GM19239 (cell line): ENCODE data around the gene C1orf210.

Experiments used
- DNase-seq: peaks from one replicate; pipeline ENCODE4 v3.0.0; 2011; ENCODE audit warnings: low spot score; ENCODE audit not compliant: insufficient read length
- FAIRE-seq: peaks from 2 replicates; lab custom pipeline; 2011; peaks lifted over from hg19 to GRCh38; lab: Jason Lieb, UNC

Gene C1orf210

DNA sequence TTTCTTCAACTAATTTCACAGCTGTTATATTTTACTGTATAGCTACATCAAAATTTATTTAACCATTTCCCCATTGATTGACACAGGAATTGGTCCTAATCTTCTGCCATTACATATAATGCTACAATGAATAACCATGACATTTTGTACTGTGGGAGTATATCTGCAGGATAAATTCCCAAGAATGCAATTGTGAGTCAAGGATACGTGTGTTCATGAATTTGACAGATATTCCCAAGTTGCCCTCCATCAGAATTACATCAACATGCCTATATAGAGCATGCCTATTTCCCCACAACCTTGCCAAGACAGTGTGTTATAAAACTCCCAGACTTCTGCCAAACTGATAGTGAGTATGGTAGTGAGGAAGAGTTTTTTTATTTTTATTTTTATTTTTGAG lies 12.7 kb upstream of the C1orf210 start:
- no peak for FAIRE-seq
- DNase-seq = no peak

GRCh38 chr1:43296207-43296606 lies 10.8 kb upstream of the C1orf210 start:
- FAIRE-seq = no peak
- DNase-seq = no peak

GRCh38 chr1:43294761-43295160 lies 9.4 kb upstream of the C1orf210 start:
- FAIRE-seq = no peak
- DNase-seq = no peak

DNA sequence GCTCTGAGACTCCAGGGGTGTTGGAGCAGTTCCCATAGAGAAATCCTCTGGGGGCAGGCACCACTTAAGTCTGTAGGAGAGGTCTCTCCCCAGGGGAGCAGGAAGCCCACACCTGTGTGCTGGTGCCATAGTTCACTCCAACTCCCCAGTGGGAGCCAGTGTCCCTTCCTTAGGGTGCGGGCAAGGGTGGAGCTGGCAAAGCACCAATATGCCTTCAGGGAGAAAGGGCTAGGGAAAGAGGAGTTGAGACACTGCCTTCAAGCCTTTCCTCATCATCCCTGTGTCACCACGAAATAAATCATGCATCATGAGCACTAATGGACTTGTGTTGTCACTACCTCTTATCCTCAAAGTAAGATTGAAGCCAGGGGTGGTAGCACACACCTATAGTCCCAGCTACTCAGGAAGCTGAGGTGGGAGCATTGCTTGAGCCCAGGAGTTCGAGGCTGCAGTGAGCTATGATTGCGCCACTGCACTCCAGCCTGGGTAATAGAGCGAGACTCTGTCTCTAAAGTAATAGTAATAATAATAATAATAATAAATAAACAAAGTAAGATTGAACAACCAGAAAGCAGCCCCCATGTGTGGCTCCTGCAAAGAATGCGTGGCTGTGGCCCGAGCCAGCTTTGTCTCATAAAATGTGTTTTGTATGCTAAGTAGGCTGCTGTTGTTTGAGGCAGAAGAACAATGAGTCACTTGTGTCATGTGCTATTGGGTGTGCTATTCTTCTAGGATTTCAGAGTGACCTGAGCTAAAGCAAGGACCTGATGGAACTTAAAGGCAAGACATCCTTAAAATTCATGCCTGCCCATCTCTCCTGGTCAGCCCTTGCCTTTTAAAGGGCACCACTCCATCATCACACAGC lies 8.7 kb upstream of the C1orf210 start:
- DNase-seq (no peak), FAIRE-seq (no peak)

- FAIRE-seq = no peak
Observed at GRCh38 chr1:43293176-43293575, 7.8 kb upstream of the C1orf210 start.

DNA sequence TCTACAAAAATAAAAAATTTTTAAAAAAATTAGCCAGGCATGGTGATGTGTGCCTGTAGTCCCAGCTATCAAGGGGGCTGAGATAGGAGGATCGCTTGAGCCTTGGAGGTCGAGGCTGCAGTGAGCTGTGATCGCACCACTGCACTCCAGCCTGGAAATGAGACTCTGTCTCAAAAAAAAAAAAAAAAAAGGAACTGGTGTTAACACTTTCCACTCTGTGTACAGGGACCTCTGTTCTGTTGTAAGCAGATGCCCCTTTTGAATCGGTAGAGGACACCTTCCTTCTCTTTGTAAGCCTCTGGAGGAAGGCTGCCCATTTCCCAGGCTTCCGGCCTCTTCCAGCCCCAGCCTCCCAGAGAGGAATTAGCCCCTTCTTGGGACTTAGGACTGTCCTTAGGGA lies 7.3 kb upstream of the C1orf210 start:
- DNase-seq = no peak
- no peak for FAIRE-seq

More at GRCh38 chr1:43293176-43293575, 7.8 kb upstream of the C1orf210 start:
- DNase-seq = no peak

- FAIRE-seq (no peak), DNase-seq (no peak)
Observed at GRCh38 chr1:43292216-43292615, 6.8 kb upstream of the C1orf210 start.

DNA sequence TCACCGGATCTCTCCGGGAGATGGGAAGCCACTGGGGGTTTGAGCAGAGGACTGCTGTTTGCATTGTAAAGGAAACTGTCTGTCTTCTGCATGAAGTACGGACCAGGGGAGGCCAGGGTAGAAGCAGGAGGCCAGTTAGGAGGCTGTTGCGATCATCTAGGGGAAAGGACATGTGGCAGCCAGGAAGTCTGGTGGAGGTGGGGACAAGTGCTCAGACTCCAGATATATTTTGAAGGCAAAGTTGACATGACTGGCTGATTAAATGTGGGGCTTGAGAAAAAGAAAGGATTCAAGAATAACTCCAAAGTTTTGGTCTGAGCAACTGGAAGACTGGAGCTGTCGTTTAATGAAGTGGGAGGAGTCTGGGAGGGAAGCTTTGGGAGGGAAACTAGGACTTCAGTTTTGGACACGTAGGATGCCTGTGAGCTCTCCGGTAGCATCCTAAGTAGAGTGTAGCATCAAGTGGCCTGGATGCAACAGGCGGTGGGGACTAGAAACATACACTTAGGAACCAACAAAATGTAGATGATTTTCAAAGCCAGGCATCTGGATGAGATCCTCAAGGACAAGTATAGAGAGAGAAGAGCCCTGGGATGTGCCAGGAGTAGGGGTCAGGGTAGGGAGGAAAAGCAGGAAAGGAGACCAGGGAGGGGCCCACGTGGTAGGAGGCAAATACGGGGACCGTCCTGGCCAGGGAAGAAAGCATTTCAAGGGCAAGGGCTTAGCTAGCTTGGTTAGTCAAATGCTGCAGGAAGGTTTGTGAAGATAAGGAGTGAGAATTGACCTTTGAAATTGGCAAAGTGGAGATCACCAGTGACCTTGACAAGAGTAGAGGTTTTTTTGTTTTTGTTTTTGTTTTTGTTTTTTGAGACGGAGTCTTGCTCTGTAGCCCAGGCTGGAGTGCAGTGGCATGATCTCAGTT lies 3.7 kb upstream of the C1orf210 start:
- DNase-seq (no peak), FAIRE-seq (no peak)

GRCh38 chr1:43288058-43288784 lies 2.8 kb upstream of the C1orf210 start:
- DNase-seq (no peak), FAIRE-seq (no peak)

GRCh38 chr1:43286533-43286932 lies 1.2 kb upstream of the C1orf210 start:
- FAIRE-seq = no peak
- DNase-seq = no peak

GRCh38 chr1:43286115-43286514 lies 734 bp upstream of the C1orf210 start:
- DNase-seq (no peak), FAIRE-seq (no peak)

GRCh38 chr1:43284546-43285110 lies 753 bp downstream of the C1orf210 start:
- no peak for FAIRE-seq

GRCh38 chr1:43284065-43284464 lies 1.3 kb downstream of the C1orf210 start:
- FAIRE-seq = no peak

More at GRCh38 chr1:43284546-43285110, 753 bp downstream of the C1orf210 start:
- DNase-seq = no peak

DNA sequence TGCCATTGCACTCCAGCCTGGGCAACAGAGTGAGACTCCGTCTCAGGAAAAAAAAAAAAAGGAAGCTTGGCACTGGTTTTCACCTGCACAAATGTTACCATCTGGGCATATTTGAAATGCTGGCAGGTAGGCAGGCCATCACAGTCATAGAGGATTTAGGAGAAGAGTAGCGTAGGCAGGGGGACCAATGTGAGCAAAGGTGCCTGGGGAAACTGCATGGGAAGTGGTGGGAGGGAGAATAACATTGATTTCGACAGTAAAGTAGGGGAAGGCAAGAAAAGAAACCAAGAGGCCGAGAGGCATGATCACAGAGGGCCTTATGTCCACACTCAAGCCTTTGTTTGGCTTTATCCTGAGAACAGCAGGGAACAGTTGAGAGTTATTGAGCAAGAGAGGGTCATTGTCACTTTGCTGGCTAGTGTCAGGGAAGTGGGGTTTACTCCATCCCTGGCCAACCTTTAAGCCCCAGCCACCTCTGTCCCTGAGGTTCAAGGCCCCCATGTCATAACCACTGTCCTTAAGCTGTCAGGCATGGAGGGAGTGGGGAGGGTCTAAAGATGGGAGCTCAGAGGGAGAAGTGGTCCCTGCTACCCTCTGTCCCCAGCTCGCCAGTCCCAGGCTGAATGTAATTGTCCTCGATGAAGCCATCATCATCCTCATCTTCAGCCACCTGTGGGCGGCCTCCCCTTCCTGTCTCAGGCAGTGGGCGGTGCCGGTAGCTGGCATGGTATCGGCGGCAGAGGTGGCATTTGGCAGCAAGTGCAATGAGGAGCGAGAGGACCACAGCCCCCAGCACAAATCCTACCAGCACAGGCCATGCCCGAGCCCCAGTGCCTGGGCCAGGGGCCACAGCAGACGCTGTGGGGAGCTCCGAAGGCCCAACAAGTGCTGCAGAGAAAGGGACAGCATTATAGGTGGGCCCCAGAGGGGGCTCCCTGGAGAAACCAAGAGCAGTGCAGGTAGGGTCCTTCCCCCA lies 2.9 kb downstream of the C1orf210 start:
- FAIRE-seq (no peak), DNase-seq (no peak)

More at GRCh38 chr1:43284065-43284464, 1.3 kb downstream of the C1orf210 start:
- DNase-seq = no peak

DNA sequence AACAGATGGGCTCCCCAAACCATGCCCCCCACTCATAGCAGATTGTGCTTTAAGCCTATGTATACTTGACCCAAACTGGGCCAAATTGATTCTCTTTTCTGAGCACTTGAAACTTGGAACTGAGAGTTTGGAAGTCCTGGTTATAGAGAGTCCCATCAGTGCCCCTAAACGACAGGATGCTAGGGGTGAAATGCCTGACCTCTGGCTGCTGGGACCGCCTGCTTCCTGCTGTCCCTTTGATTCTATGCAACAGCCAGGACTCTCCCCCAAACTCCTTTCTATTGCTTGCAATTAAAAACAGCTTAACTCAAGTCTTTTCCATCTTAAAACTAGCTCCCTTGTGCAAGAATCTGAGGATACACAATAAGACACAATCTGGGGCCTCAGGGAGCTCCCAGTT lies 4.7 kb downstream of the C1orf210 start:
- no peak for DNase-seq
- FAIRE-seq = no peak

- FAIRE-seq = no peak
- DNase-seq = no peak
Observed at GRCh38 chr1:43279666-43280065, 5.7 kb downstream of the C1orf210 start.

DNA sequence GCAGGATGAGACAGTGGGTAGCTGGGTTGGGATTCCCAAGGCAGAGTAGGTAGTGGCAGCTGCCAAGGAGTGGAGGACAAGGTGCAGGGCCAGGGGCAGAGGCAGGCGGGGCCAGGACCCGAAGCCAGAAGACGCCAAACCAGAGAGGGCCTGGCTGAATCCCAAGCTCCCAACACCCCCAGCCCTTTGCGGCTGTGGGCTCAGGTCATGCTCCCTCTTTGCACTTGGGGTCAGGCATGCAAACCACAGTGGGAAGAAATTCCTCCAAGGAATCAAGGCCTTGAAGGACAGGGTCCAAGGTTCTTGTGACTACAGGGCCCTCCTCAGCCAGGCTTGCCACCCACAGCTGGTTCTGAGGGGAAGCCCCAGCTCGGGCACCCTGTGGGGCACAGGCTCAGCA lies 6.2 kb downstream of the C1orf210 start:
- no peak for DNase-seq
- FAIRE-seq = no peak

- FAIRE-seq (no peak), DNase-seq (no peak)
Observed at GRCh38 chr1:43277116-43277876, 8.1 kb downstream of the C1orf210 start.
